Bronchial epithelial cell (primary cell): Measurements from ENCODE around the gene TBCD. TPM values are rescaled to one million over a fixed set of nuclear protein-coding genes. Genes with fewer than 3 reads are reported as not detected.

Experiments
- DNase-seq: peaks from one replicate; pipeline ENCODE4 v3.0.0-alpha.2; 2010; ENCODE audit warnings: low read depth
- FAIRE-seq: peaks from 2 replicates; lab custom pipeline; 2011; peaks lifted over from hg19 to GRCh38; lab: Jason Lieb, UNC
- H3K27me3 ChIP-seq: 2 replicates; pipeline ENCODE4 v1.5.1; 2011; ENCODE audit warnings: low read length; ENCODE audit not compliant: control insufficient read depth, insufficient read depth
- H3K36me3 ChIP-seq: 2 replicates; pipeline ENCODE4 v1.5.1; 2011; ENCODE audit warnings: low read length; ENCODE audit not compliant: control insufficient read depth, insufficient read depth
- H3K4me3 ChIP-seq: 2 replicates; pipeline ENCODE4 v1.5.1; 2011; ENCODE audit warnings: mild to moderate bottlenecking, low read depth, low read length, control low read depth
- CTCF ChIP-seq: IDR thresholded peaks from 2 replicates; pipeline ENCODE4 v1.5.1; 2011; ENCODE audit warnings: mild to moderate bottlenecking, moderate library complexity, low read length, control low read depth, inconsistent platforms; ENCODE audit not compliant: insufficient read depth, severe bottlenecking
- total RNA-seq: library from RNA; depleted of rRNA; stranded (reverse); fragments of >200 nt; gene quantifications from 2 replicates; pipeline ENCODE4 v1.2.1, GENCODE V29; 2014

The TBCD gene
- total RNA-seq, 1 donor from 2014 or later: 22.6 TPM

GRCh38 chr17:82920715-82921114 is 168.8 kb downstream of the TBCD start:
- FAIRE-seq (no peak), DNase-seq (no peak)
- Histone ChIP-seq H3K36me3 (peaks cover under 1% of the 10 kb centered on the region), H3K27me3 (no peaks in the 10 kb centered on the region), H3K4me3 (no peak overlapping the region)
- no peak for TF ChIP-seq CTCF

DNA sequence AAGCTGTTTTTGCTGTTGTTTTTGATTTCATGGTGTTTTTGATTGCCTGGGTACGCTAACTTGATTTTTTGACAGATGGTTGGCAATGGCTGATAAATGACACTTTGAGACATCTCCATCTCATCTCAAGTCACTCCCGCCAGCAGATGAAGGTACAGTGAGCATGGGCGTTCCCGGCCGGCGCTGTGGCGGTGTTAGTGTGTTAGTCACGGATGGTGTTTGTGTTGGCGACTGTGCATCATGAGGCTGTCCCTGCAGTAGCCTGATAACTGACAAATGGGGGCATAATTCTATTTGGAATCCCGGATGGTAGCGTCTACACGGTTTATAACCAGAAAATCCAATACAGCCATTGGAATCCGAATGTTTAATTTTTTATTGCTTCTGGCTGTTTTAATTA is 169.6 kb downstream of the TBCD start:
- no peak for TF ChIP-seq CTCF
- H3K36me3 ChIP-seq: no peaks in the 10 kb centered on the region
- H3K4me3 ChIP-seq: no peak overlapping the region
- FAIRE-seq: no peak
- H3K27me3 ChIP-seq: no peaks in the 10 kb centered on the region
- no peak for DNase-seq

GRCh38 chr17:82922646-82923045 is 170.8 kb downstream of the TBCD start:
- Histone ChIP-seq H3K4me3 (no peak overlapping the region), H3K27me3 (no peaks in the 10 kb centered on the region), H3K36me3 (peaks cover 3% of the 10 kb centered on the region)
- TF ChIP-seq CTCF: no peak
- no peak for DNase-seq
- no peak for FAIRE-seq

GRCh38 chr17:82923366-82924113 is 171.7 kb downstream of the TBCD start:
- no peak for TF ChIP-seq CTCF
- H3K36me3 ChIP-seq: peaks cover 6% of the 10 kb centered on the region
- no peak for FAIRE-seq
- DNase-seq: no peak
- no peaks in the 10 kb centered on the region for H3K27me3 ChIP-seq
- no peak overlapping the region for H3K4me3 ChIP-seq

DNA sequence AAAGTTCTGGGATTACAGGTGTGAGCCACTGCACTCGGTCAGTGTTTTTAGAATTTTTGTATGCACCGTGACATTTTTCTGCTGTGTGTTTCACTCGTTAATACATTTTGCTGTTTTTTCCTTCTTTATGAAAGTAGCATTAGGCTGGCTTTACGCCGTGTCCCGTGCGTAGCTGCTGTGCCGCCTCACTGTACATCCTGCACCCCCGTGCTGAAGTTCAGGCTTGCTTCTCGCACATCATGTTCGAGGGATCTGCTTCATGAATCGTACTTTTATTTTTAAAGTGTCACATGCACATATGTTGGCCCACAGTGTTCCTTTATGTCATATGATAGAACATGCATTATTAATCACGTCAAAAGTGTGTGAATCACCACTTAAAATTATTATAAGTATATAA is 172.3 kb downstream of the TBCD start:
- Histone ChIP-seq H3K27me3 (no peaks in the 10 kb centered on the region), H3K4me3 (no peak overlapping the region), H3K36me3 (peaks cover 6% of the 10 kb centered on the region)
- FAIRE-seq: no peak
- no peak for DNase-seq
- TF ChIP-seq CTCF: no peak

DNA sequence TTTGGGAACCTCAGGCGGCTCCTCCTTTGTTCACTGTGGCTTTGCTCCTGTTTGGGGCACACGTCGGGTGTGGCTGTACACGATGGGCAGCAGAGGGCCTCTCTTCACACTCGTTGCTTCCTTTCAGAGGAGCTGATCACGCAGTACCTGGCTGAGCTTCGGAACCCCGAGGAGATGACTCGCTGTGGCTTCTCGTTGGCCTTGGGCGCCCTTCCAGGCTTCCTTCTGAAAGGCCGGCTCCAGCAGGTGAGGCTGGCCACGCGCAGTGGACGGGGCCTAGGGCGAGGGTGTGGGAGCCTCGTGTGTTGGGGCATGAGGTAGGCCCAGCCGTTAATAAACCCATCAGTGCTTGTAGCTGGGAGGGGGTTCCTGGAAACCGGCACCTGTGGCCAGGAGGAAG is 172.9 kb downstream of the TBCD start:
- TF ChIP-seq CTCF: no peak
- peaks cover 8% of the 10 kb centered on the region for H3K36me3 ChIP-seq
- no peaks in the 10 kb centered on the region for H3K27me3 ChIP-seq
- FAIRE-seq (no peak), DNase-seq (peak; percentile 7)
- no peak overlapping the region for H3K4me3 ChIP-seq
